ENCODE results near the gene SLC4A11.
A peak's percentile ranks its signal among the peaks of the same experiment; 100 is the strongest.

SLC4A11 gene

GRCh38 chr20:3245711-3246110, 6.7 kb upstream of the SLC4A11 start:
- DNase-seq: no peak

GRCh38 chr20:3245156-3245555, 6.2 kb upstream of the SLC4A11 start:
- DNase-seq: no peak

- DNase-seq: no peak
Observed at GRCh38 chr20:3244613-3245012, 5.6 kb upstream of the SLC4A11 start.

GRCh38 chr20:3243718-3244358, 4.8 kb upstream of the SLC4A11 start:
- no peak for DNase-seq

- DNase-seq: no peak
Observed at GRCh38 chr20:3242172-3242692, 3.2 kb upstream of the SLC4A11 start.

GRCh38 chr20:3240776-3241363, 1.9 kb upstream of the SLC4A11 start:
- no peak for DNase-seq

GRCh38 chr20:3239867-3240775, 1.1 kb upstream of the SLC4A11 start:
- DNase-seq: no peak

- peak; percentile 29 to 36 for DNase-seq
Observed at GRCh38 chr20:3238616-3239025, 369 bp downstream of the SLC4A11 start.

- no peak for DNase-seq
Observed at GRCh38 chr20:3237958-3238615, 903 bp downstream of the SLC4A11 start.

- no peak for DNase-seq
Observed at GRCh38 chr20:3237011-3237957, 1.7 kb downstream of the SLC4A11 start.

GRCh38 chr20:3235666-3236324, 3.2 kb downstream of the SLC4A11 start:
- DNase-seq: no peak

GRCh38 chr20:3233991-3234498, 4.9 kb downstream of the SLC4A11 start:
- DNase-seq: no peak

- DNase-seq: no peak
Observed at GRCh38 chr20:3233131-3233990, 5.6 kb downstream of the SLC4A11 start.

GRCh38 chr20:3231889-3232588, 7.0 kb downstream of the SLC4A11 start:
- no peak for DNase-seq

- DNase-seq: no peak
Observed at GRCh38 chr20:3231116-3231515, 7.9 kb downstream of the SLC4A11 start.

GRCh38 chr20:3229798-3230197, 9.2 kb downstream of the SLC4A11 start:
- DNase-seq: no peak

GRCh38 chr20:3229158-3229557, 9.8 kb downstream of the SLC4A11 start:
- DNase-seq: no peak

- no peak for DNase-seq
Observed at GRCh38 chr20:3228750-3229032, 10.3 kb downstream of the SLC4A11 start.

GRCh38 chr20:3227936-3228749, 10.8 kb downstream of the SLC4A11 start:
- no peak for DNase-seq
